NCI-H2227 (cell line): ENCODE results near the gene HMGCLL1.
A peak's percentile ranks its signal among the peaks of the same experiment; 100 is the strongest.

ENCODE experiments used
- DNase-seq: peaks from one replicate; lab custom pipeline; 2025; ENCODE audit not compliant: unreplicated experiment; lab: John Stamatoyannopoulos, UW

The HMGCLL1 gene

GRCh38 chr6:55447891-55448290, 131.1 kb downstream of the HMGCLL1 start:
- DNase-seq = no peak

GRCh38 chr6:55445648-55446204, 133.3 kb downstream of the HMGCLL1 start:
- DNase-seq = peak; percentile 10

GRCh38 chr6:55443238-55444134, 135.5 kb downstream of the HMGCLL1 start:
- no peak for DNase-seq

- no peak for DNase-seq
Measured at GRCh38 chr6:55438203-55438602, 140.8 kb downstream of the HMGCLL1 start.

GRCh38 chr6:55437141-55437540, 141.9 kb downstream of the HMGCLL1 start:
- no peak for DNase-seq

DNA sequence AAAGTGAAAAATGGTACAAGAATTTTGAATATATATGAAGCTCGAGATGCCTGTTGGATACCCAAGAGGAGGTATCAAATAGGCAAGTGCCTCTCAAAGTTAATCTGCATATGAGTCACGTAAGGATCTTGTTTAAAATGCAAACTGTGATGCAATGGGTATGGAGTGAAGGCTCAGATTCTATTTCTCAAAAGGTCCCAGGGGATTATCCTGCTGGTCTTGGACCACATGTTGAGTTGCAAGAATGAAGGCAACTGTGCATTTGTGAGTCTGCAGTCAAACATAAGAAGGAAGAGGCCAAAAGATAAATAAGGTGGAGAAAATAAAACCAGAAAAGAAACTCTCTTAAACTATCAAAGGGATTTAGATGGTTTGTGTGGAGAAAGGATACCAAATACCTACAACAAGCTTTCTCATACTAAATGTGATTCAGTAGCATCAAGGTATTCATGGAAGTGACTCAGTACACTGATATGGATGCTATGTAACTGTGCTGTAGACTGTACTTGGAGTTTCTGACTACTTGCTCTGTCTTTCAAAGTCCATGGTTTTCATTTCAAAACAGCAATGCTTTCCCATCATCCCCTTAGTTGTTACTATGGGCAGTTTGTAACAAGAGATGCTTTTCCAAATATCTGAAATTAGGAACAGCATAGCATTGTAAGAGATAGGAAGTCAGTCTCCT, 145.4 kb downstream of the HMGCLL1 start:
- no peak for DNase-seq

- DNase-seq = no peak
Measured at GRCh38 chr6:55423933-55424332, 155.1 kb downstream of the HMGCLL1 start.

DNA sequence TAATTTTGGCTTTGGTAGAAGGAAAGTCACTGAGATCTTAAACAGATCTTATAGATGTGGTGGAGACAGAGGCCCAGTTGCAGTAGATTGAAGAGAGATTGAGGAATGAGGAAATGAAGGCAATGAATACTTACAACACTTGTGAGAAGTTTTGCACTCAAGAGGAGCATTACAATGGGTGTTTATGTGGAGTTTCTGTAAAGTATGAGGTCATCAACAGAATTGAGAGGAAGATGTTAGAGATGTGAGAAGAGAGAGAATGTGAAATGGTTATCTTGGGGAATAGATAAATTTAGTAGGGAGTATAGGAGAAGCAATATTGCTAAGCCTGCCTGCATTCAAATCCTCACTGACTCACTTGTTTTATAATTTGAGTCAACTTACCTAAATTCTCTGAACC, 168.3 kb downstream of the HMGCLL1 start:
- DNase-seq = no peak

DNA sequence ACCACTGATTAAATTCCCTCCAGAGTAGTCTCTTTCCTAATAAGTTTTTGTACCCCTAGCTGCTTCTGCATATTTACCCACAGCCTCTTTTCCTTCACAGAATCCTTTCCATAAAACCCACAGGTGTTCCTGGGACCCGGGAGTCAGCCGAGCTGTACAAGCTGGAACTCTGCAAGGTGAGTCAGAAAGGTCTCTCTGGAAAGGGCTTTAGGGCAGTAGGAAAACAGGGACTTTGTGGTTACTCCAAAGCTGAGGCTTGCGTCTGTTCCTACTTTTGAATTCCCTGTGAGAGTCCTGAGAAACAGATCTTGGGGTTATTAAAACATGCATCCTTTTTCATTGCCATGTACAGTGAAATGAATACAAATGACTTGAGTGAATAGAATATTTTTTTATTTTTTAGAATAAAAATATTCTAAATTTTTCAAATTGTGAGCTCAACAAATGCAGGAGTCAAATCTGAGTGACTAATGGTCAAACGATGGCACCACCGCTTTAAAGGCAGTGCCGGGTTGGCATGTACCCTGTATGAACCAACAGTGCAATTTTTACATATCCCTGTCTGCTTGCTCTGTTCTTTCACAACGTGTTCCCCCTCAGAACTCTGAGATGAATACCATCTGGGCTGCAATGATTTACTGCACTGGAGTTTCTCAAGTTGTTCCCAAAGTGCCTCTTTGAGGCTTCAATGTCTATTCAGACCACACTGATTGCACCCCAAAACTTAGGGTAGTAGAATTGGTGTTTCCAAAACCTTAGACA, 173.3 kb downstream of the HMGCLL1 start:
- DNase-seq = no peak

DNA sequence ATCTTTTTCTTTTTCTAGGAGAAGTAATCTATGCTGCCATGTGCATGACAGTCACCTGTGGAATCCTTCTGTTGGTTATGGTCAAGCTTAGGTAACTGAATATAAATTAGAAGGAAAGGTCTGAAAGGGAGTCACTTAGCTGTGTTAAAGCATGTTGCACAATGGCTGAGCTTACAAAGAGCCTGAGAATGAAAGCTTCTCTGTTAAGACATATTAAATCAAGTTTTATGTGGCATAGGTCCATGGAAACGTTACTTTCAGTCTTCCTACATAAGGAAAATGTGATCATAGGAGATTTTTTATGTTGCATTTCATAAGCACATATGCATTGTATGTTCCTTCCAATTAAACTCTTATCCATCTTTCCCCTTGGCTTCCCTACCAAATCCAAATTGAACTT, 179.6 kb downstream of the HMGCLL1 start:
- no peak for DNase-seq

GRCh38 chr6:55397986-55398385, 181.0 kb downstream of the HMGCLL1 start:
- no peak for DNase-seq

DNA sequence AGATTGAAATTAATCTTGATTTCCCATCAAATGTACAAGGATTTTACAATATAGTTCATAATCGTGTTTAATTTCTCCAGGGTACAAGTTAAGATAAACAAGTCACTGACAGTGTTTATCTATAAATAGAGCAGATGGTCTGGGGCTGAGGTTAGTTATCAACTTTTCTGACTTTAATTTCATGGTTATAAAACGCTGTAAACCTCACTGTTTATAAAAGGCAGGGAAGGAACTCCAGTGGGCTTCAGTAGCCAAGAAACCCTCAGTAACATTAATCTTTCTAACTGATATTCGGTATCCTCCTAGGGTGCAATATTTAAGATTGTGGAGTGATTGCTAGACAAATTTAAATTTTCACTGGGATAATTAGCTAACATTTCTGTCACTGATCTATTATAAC, 183.1 kb downstream of the HMGCLL1 start:
- DNase-seq = no peak

- DNase-seq = no peak
Measured at GRCh38 chr6:55388211-55388610, 190.8 kb downstream of the HMGCLL1 start.
